Activated CD8-positive, alpha-beta memory T cell treated with anti-CD3 and anti-CD28 coated beads for 48 hours (primary cell): ENCODE data around the gene GMEB1.
"Not testable (repeated sequence)": the region's sequence is repeated elsewhere in the genome, so short reads cannot be mapped to it uniquely, and the experiment has no call there.

ENCODE experiments used
- DNase-seq, 3 experiments: peaks; one replicate each; pipeline ENCODE4 v3.0.0-alpha.2; 2020; ENCODE audit warnings: low read depth in 2 of 3, low spot score in 2 of 3

Gene GMEB1

DNA sequence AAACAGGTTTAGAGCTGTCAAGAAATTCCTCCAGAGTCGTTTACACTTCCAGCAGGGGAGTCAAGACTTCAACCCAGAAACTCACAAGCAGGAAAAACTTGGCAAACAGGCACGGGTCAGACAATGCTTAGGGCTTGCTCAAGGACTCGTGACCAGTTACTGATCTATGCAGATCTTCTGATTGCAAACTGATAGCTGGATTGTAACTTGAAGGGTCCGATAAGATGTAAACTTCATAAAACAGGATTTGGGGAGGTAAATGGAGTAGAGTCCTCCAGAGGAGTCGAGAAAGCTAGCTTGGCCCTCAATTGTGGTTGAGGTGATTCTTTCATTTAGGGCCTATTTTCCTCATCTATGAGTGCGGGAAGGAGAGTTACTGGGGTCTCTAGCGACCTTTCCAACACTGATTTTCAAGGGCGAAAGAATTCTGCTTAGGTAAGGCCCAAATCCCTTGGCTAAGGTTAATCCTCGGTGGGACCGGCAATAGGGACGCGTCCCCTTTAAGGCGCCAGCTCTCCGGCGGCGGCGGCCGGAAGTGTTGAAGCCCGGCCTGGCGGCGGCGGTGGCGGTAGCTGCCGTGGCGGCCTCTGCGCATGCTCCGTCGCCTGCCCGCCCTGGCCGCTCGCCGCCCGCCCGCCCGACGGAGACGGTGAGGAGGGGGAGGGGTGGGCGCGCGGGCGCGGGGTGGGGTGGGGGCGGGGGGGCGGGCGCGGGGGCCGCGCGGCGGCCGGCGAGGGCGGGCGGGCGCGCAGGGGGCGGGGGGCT lies at the start of gene GMEB1:
TSS of gene GMEB1 (plus strand) at position 594 of the 765 bp plus-strand sequence. CDS start 14,829 bp downstream, outside the sequence.
- DNase-seq: peak; percentile 57 to 84 (median 74)

DNA sequence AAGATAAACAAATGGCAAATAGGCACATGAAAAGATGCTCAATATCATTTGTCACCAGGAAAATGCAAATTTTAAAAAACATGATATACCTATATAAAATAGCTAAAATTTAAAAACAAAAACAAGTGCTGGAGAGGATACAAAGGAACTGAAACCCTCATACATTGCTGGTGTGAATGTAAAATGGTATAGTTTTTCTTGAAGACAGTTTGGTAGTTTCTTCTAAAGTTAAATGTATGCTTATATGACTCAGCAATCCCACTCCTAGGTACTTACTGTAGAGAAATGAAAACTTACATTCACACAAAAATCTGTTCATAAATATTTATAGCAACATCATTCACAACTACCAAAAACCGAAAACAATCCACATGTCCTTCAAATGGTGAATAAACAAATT lies 36.9 kb upstream of the GMEB1 start:
- no peak for DNase-seq

GRCh38 chr1:28632560-28632959 lies 36.0 kb upstream of the GMEB1 start:
- no peak for DNase-seq

DNA sequence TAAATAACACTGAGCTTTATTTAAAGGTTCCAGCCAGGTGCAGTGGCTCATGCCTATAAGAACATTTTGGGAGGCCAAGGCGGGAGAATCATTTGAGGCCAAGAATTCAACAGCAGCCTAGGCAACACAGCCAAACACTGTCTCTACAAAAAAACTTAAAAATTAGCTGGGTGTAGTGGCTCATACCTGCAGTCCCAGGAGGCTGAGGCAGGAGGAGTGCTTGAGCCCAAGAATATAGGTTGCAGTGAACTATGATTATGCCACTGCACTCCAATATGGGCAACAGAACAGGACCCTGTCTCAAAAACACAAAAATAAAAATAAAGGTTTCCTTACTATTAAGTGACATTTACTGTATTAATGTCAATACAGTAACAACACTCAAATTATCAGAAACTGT lies 27.8 kb upstream of the GMEB1 start:
- no peak for DNase-seq

GRCh38 chr1:28642056-28642846 lies 26.3 kb upstream of the GMEB1 start:
- peak in 2 of 3 experiments; percentile 10 to 11 for DNase-seq

- peak; percentile 75 to 85 (median 77) for DNase-seq
Observed at GRCh38 chr1:28642847-28643635, 25.5 kb upstream of the GMEB1 start, which contains the start of gene TAF12. TAF12 (minus strand) TSS chr1:28643067; CDS start chr1:28622081, 20,986 bp downstream.

DNA sequence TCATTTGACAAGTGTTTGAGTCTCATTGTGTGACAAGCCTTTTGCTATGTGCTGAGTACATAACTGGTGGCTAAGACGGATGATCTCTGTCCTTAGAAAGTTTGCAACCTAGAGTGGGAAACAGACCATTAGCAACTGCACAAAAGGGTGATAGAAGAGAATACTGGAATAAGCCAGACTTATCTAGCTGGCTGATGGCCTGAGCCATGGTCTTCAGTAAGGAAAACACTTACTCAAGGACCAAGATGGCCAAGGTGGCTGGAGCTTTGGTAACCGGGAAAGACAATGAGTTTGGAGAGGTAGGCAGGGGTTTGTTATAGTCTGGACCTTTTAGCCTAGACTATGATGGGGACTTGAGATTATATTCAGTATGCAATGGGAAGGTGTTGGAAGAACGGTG lies 24.1 kb upstream of the GMEB1 start:
- DNase-seq: no peak

DNA sequence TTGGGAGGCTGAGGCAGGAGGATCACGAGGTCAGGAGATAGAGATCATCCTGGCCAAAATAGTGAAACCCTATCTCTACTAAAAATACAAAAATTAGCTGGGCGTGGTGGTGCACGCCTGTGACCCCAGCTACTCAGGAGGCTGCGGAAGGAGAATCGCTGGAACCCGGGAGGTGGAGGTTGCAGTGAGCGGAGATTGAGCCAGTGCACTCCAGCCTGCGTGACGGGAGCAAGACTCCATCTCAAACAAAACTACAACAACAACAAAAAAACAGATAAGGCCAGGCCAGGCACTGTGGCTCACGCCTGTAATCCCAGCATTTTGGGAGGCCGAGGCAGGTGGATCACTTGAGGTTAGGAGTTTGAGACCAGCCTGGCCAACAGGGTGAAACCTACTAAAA lies 23.2 kb upstream of the GMEB1 start:
- not testable (repeated sequence) for DNase-seq

GRCh38 chr1:28646040-28646439 lies 22.5 kb upstream of the GMEB1 start:
- no peak for DNase-seq

DNA sequence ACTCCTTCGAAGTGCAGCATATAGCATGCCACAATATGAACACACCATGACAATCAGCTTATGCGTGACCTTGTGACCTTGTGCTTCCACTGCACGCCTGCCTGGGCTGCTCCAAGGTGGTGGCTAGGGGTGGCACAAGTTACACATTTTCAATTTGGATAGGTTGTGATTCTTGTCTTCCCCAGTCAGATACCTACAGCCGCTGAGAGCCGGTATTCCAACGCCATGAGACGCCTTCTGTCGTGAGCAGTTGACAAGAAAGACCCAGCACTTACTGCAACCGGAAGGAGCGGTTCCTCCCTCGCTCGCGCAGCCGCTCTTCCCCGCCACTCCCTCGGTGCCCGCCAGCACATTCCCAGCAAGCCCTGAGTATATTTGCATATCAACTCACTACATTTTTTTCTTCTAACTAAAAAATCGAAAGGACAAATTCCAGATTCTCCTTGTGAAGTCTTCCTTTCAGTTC lies 20.5 kb upstream of the GMEB1 start:
- DNase-seq: peak; percentile 55 to 68 (median 61)

DNA sequence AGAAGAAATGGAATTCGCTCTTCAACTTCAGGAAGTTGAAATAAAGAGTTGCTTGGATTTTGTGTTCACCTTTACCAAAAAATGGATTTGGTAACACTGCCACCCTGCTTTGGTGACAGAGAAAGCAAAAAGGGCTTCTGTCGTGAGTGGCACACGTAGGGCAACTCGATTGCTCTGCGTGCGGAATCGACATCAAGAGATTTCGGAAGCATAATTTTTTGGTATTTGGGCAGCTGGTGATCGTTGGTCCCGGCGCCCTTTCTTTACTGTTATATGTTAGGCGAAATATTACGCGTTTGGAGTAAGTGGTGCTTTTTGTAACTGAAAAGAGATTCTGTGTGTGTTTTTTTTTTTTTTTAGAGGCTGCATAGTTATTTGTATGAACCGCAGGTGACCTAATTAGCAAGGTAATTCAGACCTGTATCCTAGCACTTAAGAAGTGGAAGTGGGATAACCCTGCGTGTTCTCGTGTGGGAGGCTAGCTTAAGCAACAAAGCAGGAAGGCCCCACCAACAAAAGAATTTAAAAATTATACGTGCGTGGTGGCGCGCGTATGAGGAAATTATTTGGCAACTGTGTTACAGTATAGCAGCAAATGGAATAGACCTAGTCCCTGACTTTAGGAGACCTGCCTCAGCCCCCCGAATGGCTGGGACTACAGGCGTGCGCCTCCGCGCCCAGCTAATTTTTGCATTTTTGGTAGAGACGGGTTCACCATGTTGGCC lies 19.9 kb upstream of the GMEB1 start, which contains the start of gene RNU11:
TSS of gene RNU11 (plus strand) at position 127 of the 725 bp plus-strand sequence.
- DNase-seq: peak; percentile 59 to 93 (median 66)

DNA sequence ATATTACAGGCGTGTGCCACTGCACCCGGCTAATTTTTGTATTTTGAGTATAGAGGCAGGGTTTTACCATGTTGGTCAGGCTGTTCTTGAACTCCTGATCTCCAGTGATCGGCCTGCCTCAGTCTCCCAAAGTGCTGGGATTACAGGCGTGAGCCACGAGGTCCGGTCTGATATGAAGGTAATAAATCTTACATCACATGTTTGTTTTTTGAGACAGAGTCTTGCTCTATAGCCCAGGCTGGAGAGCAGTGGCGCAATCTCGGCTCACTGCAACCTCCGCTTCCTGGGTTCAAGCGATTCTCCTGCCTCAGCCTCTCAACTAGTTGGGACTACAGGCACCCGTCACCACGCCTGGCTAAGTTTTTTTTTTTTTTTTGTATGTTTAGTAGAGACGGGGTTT lies 15.5 kb upstream of the GMEB1 start:
- DNase-seq: not testable (repeated sequence)

DNA sequence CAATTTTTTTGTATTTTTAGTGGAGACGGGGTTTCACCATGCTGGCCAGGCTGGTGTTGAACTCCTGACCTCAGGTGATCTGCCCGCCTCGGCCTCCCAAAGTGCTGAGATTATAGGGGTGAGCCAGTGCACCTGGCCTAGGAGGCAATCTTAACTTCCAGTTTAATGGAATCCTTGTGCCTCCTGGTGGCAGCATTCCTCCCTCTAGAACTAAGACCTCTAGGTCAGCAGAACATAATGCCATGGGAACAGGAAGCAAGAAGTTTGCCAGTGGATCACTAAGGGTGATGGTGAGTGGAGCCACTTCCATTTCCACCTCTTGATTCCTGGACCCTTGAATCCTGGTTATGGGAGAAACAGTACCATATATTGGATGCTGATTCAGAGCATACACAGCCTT lies 14.7 kb upstream of the GMEB1 start:
- not testable (repeated sequence) for DNase-seq

- DNase-seq: not testable (repeated sequence)
Observed at GRCh38 chr1:28655448-28656311, 12.9 kb upstream of the GMEB1 start.

- DNase-seq: no peak
Observed at GRCh38 chr1:28656335-28656734, 12.2 kb upstream of the GMEB1 start.

GRCh38 chr1:28663871-28664470 lies 4.6 kb upstream of the GMEB1 start:
- no peak for DNase-seq

- DNase-seq: no peak
Observed at GRCh38 chr1:28666806-28667205, 1.8 kb upstream of the GMEB1 start.

DNA sequence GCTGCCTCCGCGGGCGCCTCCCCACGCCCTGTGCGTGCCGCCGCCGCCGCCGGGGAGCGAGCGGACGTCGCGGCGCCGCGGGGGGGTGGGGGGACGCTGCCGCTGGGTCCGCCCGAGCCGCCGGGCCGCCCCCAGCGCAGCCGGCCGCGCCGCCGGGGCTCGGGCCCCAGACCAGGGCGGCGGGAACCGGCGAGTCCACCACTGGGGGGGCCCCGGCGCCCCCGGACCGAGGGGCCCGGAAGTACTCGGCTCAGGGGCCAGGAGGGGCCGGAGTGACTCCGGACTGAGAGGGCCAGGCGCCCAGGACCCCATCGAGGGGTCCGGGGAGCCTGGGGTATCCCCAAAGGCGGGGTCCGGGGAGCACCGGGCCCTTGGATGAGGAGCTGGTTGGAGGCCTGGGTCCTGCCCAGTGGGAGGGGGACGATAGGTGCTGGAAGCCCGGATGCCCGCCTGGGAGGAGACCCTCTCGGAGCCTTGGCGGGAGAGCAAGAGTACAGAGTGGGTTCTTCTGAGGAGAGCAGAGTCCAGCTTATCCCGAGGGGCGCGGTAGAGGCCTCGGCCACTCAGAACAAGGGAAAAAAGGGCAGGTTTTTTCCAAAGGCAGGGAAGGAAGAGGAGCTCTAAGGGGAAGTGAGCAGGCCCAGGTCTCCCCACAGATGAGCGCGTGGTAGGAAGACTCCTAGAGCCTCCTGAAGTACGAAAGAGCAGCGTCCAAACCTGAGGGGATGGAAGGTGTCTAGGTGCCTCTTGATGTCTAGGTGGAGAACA lies 556 bp downstream of the GMEB1 start:
- peak; percentile 27 to 38 (median 27) for DNase-seq
